GM20000 (cell line): ENCODE data around the gene ASPDH.

Source experiments
- DNase-seq: peaks from one replicate; pipeline ENCODE4 v3.0.0; 2012; ENCODE audit warnings: low spot score
- TF ChIP-seq, protein P1 (sequence below): IDR thresholded peaks from 2 replicates; pipeline ENCODE4 v1.5.1; 2012; ENCODE audit warnings: mild to moderate bottlenecking, control low read depth; ENCODE audit errors: extremely low read depth, missing control alignments

The ASPDH gene

DNA sequence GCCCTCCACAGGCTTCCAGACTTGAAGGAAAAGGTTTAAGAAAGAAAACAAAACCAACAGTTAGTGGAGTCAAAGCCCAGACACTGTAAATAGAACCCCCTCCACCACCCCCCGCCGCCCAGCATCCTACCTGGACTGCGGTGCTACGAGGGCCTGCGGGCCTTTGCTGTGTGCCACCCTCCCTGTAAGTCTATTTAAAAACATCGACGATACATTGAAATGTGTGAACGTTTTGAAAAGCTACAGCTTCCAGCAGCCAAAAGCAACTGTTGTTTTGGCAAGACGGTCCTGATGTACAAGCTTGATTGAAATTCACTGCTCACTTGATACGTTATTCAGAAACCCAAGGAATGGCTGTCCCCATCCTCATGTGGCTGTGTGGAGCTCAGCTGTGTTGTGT is 30.8 kb downstream of the ASPDH start:
- DNase-seq, result no peak
- TF ChIP-seq, protein P1, sequence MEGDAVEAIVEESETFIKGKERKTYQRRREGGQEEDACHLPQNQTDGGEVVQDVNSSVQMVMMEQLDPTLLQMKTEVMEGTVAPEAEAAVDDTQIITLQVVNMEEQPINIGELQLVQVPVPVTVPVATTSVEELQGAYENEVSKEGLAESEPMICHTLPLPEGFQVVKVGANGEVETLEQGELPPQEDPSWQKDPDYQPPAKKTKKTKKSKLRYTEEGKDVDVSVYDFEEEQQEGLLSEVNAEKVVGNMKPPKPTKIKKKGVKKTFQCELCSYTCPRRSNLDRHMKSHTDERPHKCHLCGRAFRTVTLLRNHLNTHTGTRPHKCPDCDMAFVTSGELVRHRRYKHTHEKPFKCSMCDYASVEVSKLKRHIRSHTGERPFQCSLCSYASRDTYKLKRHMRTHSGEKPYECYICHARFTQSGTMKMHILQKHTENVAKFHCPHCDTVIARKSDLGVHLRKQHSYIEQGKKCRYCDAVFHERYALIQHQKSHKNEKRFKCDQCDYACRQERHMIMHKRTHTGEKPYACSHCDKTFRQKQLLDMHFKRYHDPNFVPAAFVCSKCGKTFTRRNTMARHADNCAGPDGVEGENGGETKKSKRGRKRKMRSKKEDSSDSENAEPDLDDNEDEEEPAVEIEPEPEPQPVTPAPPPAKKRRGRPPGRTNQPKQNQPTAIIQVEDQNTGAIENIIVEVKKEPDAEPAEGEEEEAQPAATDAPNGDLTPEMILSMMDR, result no peak

- no peak for DNase-seq
- TF ChIP-seq, protein P1, result no peak
These were observed 31.4 kb downstream of the ASPDH start for GRCh38 chr19:50482271-50482855.

GRCh38 chr19:50481351-50482149 is 32.2 kb downstream of the ASPDH start:
- TF ChIP-seq, protein P1, result no peak

GRCh38 chr19:50480281-50481111 is 33.2 kb downstream of the ASPDH start:
- no peak for DNase-seq
- TF ChIP-seq, protein P1, result no peak

More at GRCh38 chr19:50481351-50482149, 32.2 kb downstream of the ASPDH start:
- no peak for DNase-seq

GRCh38 chr19:50479761-50480251 is 33.9 kb downstream of the ASPDH start:
- TF ChIP-seq, protein P1, result no peak
- DNase-seq, result no peak

- no peak for DNase-seq
- TF ChIP-seq, protein P1, result peak; percentile 11
These were observed 34.6 kb downstream of the ASPDH start for GRCh38 chr19:50478901-50479715.
